HG03342 (cell line): ENCODE results near the gene MAP3K4.
A peak's percentile ranks its signal among the peaks of the same experiment; 100 is the strongest.

ENCODE experiments used
- ATAC-seq: cut with Tn5 transposase; IDR thresholded peaks from one replicate; pipeline ENCODE4 v1.9.1; 2021; ENCODE audit warnings: mild to moderate bottlenecking, moderate library complexity; ENCODE audit not compliant: unreplicated experiment

Gene MAP3K4, protein sequence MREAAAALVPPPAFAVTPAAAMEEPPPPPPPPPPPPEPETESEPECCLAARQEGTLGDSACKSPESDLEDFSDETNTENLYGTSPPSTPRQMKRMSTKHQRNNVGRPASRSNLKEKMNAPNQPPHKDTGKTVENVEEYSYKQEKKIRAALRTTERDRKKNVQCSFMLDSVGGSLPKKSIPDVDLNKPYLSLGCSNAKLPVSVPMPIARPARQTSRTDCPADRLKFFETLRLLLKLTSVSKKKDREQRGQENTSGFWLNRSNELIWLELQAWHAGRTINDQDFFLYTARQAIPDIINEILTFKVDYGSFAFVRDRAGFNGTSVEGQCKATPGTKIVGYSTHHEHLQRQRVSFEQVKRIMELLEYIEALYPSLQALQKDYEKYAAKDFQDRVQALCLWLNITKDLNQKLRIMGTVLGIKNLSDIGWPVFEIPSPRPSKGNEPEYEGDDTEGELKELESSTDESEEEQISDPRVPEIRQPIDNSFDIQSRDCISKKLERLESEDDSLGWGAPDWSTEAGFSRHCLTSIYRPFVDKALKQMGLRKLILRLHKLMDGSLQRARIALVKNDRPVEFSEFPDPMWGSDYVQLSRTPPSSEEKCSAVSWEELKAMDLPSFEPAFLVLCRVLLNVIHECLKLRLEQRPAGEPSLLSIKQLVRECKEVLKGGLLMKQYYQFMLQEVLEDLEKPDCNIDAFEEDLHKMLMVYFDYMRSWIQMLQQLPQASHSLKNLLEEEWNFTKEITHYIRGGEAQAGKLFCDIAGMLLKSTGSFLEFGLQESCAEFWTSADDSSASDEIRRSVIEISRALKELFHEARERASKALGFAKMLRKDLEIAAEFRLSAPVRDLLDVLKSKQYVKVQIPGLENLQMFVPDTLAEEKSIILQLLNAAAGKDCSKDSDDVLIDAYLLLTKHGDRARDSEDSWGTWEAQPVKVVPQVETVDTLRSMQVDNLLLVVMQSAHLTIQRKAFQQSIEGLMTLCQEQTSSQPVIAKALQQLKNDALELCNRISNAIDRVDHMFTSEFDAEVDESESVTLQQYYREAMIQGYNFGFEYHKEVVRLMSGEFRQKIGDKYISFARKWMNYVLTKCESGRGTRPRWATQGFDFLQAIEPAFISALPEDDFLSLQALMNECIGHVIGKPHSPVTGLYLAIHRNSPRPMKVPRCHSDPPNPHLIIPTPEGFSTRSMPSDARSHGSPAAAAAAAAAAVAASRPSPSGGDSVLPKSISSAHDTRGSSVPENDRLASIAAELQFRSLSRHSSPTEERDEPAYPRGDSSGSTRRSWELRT (N-terminal part only)

DNA sequence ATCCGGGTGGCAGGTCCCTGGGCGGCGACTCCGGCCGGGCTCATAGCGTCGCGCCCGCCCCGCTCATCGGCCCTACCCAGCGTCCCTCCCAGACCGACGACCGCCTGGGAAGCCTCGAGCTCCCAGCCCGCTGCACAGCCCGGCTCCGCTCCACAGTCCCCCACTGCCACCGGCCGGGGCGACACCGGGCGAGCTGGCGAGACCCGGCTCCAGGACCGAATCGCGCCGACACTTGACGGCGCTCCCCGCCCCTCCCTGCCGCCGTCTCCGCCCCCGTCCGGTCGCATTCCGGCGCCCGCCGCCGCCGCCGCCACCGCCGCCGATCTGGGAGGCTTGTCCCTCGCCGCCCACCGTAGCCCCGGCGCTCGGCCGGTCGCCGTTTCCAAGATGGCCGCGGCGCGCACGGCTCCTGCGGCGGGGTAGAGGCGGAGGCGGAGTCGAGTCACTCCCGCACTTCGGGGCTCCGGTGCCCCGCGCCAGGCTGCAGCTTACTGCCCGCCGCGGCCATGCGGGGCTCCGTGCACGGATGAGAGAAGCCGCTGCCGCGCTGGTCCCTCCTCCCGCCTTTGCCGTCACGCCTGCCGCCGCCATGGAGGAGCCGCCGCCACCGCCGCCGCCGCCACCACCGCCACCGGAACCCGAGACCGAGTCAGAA, at the start of gene MAP3K4:
TSS of gene MAP3K4 (plus strand) at position 364 of the 655 bp plus-strand sequence. CDS start at position 527, 163 bp downstream.
- ATAC-seq: peak; percentile 62

DNA sequence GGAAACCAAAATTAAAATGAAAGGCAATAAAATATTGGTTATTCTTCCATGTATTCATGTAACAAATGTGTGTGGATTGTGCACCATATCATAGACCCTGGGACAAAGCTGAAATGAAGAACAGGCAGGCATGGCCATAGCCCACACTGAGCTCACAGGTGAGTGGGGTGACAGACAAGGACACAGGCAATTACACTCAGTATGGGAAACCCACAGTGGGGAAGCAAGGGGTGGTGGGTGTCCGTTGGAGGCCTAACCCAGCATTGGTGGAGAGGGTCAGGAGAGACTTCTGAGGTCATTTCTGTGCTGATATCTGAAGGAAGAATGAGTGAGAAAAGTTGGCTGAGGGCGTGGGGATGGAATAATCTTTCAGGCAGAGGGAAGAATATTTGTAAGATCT, 47.6 kb upstream of the MAP3K4 start:
- ATAC-seq: no peak

DNA sequence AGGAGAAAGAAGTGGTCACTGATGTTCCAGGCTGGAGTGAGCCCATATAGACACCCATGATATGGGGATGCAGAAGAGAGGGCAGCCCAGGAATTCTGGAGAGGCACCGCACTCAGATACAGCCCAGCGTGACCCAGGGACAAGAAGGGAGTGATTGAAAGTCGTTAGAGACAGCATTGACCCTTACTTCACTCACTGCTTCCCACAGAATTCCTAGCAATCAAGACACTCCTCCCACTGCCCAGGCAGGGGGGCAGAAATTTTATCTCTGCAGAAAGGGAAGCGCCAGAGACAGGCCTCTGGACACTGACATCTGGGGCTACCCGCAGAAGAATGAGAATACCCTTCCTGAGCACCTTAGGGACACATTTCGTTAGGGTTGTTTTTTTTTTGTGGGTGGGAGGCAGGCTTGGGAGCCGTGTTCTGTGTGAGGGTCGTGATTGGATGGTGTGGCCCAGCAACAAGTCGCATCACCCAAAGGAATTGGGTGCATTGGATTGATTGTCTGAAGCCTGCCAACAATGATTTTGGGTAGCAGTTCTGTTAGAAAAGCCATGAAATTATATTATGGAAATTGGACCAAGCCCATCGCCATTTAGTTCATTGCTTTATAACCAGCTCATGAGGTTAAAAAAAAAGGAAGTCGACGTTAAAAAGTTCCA, 45.9 kb upstream of the MAP3K4 start:
- no peak for ATAC-seq

DNA sequence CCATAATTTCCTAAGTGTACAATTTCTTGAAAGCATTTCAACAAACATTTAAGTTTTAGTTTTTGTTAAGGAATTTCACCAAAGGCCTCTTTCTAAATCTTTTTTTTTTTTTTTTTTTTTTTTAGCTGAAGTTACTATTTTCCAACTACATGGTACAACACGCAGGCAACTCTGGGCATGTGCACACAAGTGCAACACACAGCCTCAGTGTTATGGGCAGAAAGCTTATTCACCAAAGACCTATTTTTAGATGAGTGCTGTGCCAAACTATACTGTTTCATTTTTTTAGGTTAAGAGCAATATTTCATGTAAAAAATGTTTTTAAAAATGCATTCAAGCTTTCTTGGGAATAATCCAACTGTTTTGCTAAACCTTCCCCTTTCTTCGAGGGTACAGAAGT, 42.0 kb upstream of the MAP3K4 start:
- no peak for ATAC-seq

DNA sequence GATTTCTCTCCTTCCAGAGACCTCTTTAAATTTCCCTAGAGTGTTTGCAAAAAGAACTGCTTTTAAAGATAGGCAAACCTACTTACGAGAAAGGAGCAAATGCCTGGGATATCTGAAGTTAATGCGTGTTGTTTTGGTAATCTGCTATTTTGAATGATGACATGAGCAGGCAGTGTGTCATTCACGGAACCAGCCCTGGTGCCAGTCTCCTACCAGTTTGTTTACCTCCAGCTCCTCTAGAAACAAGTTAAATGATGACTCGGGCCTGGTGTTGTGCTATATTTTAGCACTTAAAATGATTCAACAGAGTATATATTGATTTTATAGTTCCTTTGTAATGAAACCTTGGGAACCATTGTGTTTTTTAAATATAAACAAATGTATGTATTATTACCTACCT, 41.1 kb upstream of the MAP3K4 start:
- no peak for ATAC-seq

DNA sequence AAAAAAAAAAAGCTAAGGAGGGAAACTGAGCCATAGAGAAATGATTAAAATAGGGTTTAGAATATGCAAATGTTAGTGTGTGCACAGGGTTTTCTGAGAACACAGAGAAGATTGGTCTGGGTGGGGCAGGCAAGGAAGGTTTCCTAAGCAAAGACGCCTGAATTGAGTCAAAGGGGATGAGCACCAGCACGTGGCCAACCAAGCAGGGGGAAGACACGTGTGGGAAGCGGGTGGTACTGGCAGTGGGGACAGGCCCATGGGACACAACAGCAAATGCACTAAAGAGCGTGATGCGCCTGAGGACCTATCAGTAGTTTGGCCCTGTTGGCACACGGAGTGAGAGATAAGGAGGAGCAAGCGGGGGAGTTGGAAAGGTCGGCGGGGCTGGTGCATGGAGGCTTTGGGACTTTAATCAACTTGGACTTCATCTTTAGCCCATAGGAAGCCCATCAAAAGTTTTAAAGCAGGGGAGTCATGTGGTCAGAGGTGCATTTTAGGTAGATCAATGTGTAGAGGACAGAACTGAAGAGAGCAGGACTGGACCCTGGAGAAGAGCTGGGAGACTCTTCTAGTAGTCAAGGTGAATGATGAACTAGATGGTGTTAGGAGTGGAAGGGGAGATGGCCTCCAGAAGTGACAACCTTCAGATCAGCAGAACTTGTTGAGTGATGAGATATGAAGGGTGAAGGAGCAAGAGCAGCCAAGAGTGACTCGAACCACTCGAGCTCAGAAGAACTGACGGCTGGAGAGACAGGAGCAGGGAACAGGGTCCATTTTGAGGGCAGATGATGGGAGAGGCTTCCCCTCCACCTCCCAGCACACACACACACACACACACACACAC, 40.2 kb upstream of the MAP3K4 start:
- no peak for ATAC-seq

DNA sequence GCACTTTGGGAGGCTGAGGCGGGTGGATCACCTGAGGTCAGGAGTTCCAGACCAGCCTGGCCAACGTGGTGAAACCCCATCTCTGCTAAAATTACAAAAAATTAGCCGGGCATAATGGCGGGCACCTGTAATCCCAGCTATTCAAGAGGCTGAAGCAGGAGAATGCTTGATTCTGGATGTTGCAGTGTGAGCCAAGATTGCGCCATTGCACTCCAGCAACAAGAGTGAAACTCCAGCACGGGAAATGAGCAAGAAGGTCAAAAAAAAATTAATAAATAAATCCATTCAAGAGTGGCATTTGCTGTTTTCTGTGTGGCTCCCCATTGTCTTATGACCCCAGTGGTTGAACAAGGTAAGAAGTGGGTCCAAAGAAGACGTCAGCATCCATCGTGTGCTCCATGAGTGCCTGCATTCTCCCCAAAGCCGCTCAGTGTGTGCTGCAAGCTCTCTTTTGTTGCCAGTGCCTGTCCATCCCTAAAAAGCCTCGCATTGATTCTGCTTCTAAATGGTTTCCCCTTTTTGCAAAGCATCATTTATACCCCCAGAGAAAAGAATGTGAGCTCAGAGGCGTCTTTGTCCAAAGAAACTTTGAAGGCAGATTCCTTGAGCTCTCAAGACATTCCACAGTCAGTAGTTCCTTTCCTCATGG, 38.8 kb upstream of the MAP3K4 start:
- ATAC-seq: no peak

DNA sequence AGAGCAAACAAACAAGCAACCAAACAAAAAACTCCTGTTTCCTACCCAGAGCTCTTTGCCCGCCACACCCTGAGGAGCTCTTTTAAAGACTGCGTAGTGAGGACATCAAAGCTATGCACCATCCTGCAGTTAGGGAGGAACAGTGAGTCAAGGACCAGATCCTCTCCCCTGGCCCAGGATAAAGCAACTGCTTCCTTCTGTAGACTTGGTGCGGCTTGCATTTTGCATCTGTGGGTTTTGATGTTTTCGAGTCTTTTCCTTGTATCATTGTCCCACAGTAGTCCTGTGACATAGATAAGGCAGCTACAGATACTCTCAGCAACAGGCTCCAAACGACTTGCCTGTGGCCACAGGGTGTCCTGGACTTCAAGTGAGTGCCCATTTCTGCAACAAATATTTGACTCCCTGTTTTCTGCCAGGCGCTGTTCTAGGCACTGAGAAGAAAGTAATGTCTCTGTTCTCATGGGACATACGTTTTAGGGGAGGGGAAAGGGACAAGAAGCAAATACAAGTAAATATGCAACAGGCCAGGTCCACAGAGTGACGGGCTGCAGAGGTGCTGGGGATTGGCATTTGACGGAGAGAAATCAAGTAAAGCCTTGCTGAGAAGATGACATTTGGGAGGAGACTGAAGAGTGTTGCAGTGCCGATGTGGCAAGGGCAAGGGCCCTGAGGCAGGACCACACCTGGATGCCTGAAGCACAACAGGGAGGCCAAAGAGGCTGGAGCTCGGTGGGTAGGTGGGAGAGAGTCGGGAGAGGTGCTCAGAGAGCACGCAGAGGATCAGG, 35.9 kb upstream of the MAP3K4 start:
- no peak for ATAC-seq

DNA sequence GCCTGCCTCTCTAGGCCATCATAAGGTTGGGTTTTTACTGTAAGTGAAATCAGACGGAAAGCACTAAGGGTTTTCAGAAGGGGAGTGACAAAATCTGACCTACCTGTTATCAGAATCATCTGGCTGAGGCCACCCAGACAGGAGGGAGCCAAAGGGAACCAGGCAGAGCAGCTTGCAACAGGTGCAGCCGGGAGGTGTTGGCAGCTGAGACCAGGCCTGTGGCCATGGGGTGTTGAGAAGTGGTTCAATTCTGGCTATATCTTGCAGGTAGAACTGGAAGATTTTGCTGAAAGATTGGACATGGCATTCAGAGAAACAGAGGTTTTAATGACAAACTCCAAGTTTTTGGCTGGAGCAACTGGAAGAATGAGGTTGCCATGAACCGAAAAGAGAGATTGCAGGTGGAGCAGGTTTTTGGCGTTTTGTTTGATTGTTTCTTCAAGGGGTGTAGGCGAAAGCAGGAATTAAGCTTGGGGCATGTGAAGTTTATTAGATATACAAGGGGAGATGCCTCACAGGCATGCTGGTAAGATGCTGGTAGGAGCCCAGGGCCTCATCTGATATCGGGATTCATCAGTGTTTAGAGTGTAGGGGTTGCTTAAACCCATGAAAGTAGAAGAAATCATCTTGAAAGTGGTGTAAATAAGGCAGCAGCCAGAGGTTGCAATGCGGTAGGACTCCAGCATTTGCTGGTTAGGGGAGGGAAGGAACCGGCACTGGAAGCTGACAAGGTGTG, 35.1 kb upstream of the MAP3K4 start:
- ATAC-seq: no peak

DNA sequence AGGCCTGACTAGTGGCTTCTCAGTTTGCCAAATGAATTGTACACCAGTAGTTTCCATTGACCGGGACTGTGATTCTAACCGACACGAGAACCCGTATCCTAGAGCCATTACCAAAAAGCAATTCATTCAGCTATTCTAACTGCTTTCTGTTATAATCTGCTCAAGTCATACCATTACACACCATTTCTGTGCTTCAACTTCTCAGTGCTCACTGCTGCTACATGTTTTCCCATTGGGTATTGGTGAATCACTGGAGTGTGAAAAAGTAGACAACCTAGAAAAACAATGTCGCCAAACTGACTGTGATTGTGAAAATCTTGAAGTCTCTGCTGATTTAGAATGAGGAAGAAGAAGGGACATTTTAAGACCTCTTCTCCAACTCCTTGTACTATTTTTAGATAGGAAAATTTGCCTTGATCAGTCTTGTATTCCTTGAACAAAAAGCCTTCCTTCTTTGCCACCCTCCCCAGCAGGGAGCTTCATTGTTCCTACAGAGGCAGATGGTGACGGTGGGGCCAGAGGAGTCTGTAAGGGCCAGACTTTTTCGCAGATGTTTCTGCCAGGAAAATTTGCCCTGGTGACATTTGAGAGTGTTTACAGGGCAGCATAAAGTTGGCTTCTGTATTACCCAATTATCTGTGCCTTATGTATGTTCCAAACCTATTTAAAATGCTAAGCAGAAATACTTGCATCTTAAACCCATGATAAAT, 31.7 kb upstream of the MAP3K4 start:
- ATAC-seq: no peak

DNA sequence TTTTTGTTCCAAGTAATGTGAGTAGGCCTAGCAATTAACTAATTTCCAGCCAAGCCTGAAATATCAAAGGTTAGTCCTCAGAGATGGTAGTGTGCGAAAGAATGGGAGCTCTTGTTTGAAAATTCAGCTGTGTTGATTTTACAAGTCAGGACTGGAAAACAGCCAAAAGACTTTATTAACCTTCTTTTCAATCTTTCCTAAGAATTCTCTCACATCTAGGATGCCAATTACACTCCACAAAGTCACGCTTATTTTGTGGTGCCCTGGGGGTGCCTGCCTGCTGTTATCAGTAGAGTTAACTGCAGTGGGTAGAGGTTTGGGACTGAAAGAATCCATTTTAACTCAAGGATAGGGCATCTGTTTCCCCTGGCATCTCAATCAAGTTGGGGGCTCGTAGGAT, 30.7 kb upstream of the MAP3K4 start:
- no peak for ATAC-seq

DNA sequence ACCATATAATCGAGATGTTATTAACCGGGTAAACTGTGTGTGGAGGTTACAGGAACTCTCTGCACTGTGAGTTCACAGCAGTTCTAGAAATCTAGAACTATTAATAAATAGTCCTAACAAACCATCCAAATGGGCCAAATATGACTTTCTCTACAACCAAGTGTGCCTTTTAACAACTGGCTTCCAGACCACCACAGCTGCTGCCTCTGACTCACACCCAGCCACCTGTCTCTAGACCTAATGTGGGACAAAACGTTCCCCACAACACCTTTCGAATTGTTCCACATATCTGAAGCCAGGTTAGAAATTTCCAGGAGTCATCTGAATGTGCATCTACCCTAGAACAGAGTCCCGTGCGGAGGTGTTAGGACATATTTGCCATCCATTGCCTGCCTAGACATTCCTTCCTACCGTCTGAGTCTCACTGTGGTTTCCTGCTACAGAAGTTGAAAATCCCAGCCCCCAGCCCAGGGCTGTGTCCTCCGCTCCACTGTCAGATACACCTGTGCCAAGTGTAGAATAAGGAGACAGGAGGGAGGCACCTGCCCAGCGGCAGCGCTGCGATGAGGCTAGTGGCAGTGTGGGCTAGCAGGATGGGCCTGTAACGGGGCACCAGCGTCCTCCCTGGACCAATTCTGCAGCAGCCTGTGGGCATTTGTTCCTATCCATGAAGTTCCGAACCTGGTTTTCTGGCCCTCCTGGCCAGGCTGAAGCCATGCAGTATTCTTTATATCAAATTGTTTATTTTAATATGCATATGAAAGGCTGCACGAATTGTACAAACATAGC, 28.5 kb upstream of the MAP3K4 start:
- no peak for ATAC-seq

DNA sequence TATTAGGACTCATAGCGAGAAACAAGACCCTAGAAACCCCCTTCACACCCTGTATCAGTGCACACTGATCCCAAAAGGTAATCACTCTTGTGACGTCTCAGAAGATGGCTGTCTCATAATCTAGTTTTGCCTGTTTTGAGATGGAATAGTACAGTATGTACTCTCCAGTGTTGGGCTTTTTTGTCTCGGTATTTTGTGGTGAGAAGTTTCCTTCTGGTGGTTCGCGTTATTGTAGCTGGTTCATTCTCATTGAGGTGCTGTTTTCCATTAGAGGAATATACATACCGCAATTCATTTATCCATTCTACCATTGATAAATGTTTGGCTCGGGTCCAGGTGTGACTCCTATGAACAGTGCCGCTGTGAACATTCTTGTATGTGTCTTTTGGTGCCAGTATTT, 27.9 kb upstream of the MAP3K4 start:
- no peak for ATAC-seq

DNA sequence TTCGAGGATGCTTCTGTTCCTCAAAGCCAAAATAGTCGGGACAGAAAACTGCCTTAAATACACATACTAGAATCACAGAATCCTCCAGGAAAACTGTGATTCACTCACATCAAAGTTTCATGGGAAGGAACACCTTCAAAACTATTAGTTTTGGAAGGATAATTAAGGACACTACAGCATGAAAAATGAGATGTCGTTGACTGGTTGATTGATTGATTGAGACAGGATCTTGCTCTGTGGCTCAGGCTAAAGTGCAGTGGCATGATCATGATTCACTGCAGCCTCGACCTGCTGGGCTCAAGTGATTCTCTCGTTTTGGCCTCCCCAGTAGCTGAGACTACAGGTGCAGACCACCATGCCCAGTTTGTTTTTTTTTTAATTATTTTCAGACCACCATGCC, 25.7 kb upstream of the MAP3K4 start:
- ATAC-seq: no peak

DNA sequence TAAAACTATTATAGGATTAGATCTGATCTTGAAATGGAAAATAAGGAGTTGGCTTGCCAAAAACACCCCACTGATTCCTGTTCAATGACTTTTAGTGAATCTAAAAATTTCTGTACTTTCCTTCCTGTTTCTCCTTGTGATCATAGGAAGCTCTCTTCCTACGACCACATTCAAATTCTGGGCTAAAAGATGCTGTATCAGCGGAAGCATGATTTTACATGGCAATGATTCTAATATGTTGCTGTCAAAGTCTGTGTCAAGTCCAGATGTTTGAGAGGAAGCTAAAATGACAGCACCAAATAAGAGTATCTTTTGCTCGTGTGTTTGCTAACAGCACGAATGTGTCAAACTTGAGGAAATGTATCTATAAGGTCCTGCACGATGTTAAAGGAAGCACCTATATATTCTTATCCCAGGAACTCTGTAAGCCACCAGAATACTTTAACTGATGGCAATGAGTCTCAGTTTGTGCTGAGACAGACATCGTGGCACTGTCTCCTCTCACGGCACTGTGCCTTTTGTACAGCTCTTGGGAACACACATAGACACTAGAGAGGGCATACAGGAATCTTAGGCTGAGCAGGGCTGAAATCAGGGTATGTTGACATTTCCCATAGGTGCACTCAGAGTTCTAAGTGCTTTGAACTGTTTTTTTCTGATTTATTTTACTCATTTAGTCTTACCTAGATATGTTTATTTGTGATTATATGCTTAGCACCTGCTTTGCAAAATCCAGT, 24.9 kb upstream of the MAP3K4 start:
- ATAC-seq: no peak
